NCI-H2081 (cell line): Measurements from ENCODE around the gene SPSB1.

Source experiments
- DNase-seq, 2 experiments: peaks; one replicate each; lab custom pipeline; 2025; lab: John Stamatoyannopoulos, UW

SPSB1 gene

DNA sequence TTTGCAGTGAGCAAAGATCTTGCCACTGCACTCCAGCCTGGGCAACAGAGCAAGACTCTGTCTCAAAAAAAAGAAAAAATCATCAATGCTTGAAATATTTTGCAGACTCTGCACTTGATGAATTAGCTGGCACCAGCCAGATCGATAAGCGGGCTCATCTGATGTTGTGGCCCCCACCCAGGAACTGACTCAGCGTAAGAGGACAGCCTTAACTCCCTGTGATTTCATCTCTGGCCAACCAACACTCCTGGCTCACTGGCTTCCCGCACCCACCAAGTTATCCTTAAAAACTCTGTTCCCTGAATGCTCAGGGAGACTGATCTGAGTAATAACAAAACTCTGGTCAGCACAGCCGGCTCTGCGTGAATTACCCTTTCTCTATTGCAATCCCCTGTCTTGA is 98.9 kb downstream of the SPSB1 start:
- no peak for DNase-seq

DNA sequence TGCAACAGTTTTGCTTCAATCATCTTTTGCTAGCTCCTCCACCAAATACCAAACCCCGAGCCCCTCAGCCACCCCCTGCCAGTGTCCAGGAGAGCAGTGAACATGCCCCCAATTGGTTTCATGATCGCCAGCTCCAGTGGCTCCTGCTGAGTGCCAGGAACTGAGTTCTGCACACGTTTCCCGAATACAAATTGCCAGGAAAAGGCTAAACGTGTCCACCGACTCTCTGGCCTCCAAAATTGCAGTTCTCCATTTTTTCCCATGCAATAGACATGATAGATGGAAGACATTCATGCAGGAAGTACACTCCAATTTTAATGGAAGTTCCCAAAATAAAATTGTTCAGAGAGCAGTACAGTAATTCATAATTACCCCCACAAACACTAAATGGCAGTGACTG is 101.3 kb downstream of the SPSB1 start:
- DNase-seq, result no peak

GRCh38 chr1:9395018-9395417 is 102.3 kb downstream of the SPSB1 start:
- DNase-seq, result no peak

DNA sequence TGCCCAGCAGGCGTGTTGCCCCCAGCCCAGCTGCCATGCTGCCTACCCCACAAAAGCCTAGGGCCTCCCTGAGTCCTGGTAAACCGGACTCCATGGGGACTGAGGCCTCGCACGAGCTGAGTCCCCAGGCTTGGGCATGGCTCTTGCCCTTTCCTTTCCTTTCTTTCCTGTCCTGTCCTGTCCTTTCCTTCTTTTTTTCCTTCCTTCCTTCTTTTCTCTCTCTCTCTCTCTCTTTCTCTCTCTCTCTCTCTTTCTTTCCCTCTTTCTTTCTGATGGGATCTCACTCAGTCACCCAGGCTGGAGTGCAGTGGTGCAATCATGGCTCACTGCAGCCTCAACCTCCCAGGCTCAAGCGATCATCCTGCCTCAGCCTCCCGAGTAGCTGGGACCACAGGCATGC is 104.4 kb downstream of the SPSB1 start:
- DNase-seq, result no peak

DNA sequence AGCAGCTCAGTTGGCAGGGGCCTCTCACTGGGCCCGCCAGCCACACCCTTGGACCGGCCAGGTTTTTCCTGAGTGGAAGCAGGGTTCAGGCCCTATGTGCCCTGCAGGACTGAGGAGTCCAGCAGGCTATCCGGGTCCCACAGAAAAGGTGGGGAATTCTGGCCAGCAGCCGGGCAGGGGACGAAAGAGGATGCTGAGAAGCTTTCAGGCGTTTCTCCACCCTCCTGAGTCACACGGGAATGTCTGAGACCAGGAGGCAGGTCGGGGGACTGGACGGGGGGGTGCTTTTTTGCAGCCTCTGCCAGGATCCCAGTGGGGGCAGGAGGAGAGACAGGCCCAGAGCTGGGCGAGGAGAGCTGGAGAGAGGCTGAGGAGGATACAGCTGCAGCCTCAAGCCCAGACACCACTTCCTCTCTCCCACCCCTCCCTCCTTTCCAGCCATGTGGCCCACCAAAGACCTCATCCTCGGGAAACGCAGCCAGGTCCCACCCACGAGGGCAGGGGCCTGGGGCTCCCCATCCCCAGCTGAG is 105.4 kb downstream of the SPSB1 start:
- DNase-seq, result no peak

DNA sequence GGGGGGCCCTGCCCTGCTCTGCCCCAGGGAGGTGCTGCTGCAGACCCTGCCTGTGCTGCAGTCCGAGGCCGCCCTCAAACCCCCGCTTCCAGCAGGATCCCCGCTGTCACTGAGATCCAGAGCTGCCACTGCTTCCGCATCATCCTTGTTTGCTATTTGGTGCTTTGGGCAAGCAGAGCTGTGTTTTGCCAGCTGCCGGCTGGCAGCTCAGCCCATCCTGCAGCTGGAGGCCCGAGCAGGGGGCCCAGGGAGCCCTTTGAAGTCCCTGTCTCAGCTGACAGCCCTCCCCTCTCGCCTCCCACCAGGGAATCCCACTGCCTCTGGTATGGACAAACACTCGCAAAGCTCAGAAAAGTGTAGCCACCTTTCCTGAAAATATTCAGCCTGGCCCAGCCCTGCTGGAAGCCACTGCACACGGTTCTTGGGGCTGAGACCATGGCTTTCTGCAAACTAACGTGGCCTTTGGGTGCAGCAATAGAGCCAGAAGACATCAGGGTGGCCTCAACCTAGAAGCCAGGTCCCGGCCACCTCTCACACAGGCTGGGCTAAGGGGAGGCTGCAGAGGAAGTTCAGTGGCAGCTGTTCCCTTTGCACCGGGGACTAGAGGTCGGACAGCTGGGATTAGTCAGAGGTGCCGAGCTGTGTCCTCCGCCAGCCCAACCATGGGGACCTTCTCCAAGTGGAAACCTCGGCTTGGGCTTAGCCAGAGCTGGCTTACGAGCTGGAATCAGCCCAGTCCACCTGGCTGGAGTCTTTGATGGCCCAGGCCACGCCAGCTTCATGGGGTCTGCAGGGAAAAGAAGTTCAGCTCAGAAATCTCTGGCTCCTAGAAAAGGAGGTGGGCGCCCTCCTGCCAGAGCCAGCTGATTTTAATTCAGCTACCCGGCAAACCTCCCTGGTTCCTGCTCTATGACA is 107.1 kb downstream of the SPSB1 start:
- peak; percentile 63 to 90 for DNase-seq

GRCh38 chr1:9400425-9401079 is 107.9 kb downstream of the SPSB1 start:
- no peak for DNase-seq

GRCh38 chr1:9401080-9401453 is 108.4 kb downstream of the SPSB1 start:
- DNase-seq, result no peak

- DNase-seq, result no peak
Observed at GRCh38 chr1:9402256-9402616, 109.5 kb downstream of the SPSB1 start.

DNA sequence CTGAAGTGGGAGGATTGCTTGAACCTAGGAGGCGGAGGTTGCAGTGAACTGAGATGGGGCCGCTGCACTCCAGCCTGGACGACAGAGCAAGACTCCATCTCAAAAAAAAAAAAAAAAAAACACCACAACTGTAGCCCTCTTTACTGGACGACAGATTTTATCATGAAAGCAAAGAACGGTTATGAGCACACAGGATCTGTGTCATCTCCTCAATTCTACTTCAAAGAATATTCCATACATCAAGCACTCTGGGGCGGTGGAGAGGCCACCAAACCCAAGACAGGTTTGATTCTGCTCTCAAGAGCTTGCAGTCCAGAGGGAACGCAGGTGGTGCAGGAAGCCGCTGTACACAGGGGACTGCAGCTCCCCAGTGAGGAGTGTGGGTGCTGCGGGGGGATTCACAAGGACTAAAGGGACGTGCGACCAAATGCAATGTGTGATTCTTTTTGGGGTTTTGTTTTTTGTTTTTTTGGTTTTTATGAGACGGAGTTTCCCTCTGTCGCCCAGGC is 110.1 kb downstream of the SPSB1 start:
- no peak for DNase-seq

- no peak for DNase-seq
Observed at GRCh38 chr1:9404117-9404914, 111.6 kb downstream of the SPSB1 start.

- peak in 1 of 2 experiments; percentile 30 for DNase-seq
Observed at GRCh38 chr1:9406111-9406510, 113.4 kb downstream of the SPSB1 start.

GRCh38 chr1:9410737-9411297 is 118.1 kb downstream of the SPSB1 start:
- no peak for DNase-seq

DNA sequence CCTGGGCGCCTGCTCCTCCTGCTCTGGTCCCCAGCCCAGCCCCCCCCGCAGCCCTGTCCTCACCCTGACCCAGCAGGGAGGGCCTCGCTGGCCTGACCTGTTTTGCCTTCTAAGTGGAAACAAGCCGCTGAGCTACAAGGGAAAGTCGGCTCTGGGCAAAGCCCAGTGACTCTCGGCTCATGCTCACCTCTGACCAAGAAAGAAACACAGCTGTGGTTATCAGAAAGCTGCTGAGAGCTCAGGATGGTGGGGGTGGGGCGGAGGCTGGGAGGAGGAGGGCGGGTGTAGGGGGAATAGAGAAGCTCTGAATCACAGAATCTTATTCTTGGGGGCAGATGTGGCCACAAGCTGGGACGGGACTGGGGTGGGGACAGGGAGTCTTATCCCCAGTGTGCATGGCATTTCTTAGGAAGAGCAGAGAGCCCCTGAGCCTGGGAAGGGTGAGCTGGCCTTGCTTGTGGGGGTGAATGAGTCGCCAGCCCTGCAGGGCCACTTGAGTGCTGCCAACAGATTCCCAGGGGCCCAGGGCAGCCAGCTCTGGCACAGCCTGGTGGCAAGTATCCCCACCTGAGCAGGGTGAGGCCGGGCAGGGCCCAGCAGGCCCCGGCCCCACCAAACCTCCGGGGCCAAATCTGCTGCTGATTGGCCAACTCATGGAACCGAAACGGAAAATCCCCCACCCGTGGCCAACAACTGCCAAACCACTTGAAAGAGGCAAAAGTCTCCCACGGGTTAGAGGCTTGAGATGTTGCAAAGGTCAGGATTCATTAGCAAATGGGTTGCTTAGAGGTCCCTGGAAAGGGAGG is 120.6 kb downstream of the SPSB1 start:
- no peak for DNase-seq

- no peak for DNase-seq
Observed at GRCh38 chr1:9413877-9414213, 121.2 kb downstream of the SPSB1 start.

DNA sequence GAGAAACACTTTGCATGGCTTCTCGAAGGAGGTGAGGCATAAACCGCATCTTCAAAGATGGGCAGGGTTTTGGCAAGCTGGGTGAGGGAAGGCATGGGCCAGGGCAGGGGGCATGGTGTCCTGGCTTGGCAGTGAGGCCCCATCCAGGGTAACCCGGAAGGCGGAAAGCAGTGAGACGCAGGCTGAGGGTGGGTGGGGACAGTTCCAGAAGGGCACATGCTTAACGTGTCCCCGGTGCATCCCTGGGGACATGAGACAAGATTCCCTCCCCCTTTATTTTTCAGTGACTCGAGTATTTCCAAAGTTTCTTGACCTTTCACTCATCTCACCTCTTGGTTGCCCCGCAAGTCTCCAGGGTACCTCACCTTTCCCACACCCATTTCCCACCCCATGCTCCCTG is 123.8 kb downstream of the SPSB1 start:
- DNase-seq, result no peak

DNA sequence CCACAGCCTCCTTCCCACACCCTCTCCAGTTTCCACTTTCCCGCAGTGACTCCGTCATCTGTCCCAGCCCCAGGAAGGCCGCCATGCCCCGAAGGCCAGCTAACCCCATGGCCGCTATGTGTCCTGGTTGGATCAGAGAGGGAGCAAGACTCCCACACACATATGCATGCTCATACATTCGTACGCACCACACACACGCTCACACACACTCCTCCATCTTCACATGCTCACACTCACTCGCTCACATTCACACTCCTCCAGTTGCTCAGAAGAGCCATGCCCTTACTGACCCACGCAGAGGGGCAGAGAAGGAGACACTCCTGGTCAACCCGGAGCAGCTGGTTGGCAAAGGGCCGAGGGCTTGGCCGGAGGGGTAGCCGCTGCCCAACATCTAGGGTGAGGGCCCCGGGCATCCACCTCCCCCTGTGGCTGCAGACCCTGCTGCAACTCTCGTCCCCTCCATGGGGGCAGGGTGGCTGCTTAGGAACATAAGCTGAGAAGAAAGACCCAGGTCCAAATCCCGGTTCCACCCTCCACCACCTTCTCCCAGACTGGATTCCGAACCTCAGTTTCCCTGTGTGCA is 124.3 kb downstream of the SPSB1 start:
- DNase-seq, result no peak

DNA sequence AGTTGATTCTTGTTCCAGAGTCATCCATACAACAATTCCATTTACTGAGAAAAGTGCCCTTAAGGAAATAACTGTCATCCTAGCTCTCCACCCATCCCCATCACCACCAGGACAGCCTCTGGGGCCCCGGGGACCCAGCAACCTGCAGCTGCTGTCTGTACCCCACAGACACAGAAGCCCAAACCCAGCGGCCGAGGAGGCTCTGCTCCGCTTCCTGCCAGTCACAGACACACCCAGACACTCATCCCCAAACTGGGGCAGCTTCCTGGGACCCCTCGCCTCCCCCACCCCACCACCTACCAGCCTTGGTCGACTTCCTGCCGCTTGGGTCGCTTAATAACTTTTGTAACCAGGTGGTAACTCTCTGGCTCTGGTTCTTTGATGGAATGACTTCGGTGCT is 125.0 kb downstream of the SPSB1 start:
- no peak for DNase-seq

DNA sequence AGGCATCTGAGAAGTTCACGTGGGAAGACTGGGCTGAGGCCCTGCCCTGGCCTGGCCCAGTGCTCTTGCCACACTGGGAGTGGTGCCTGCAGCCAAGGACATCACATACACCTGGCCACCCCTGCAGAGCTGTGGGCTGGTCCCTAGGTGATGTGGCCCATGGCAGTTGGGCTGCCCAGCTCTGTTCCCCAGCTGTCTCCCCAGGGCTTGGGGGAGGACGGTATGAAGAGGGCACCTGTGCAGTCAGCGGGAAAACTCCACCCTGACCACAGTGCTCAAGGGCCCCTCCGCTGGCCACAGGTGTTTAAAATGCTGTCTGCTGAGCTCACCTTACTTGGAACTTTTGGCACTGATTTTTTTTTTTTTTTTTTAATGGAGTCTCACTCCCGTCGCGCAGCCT is 126.2 kb downstream of the SPSB1 start:
- DNase-seq, result no peak
